Measurements from ENCODE around the gene SCART1.

GRCh38 chr10:133481086-133481643, 27.4 kb downstream of the SCART1 start:
- TF ChIP-seq CTCF (IDR thresholded peaks at IDR 0.05) (no peak), POLR2A (IDR thresholded peaks at IDR 0.05) (no peak), EP300 (IDR thresholded peaks at IDR 0.05) (no peak)
